Measurements from ENCODE around the gene ODR4. TPM values are rescaled to one million over a fixed set of nuclear protein-coding genes. Genes with fewer than 3 reads are reported as not detected.

The ODR4 gene
- total RNA-seq, 1 experiment from 2014 or later = 16.6 TPM

DNA sequence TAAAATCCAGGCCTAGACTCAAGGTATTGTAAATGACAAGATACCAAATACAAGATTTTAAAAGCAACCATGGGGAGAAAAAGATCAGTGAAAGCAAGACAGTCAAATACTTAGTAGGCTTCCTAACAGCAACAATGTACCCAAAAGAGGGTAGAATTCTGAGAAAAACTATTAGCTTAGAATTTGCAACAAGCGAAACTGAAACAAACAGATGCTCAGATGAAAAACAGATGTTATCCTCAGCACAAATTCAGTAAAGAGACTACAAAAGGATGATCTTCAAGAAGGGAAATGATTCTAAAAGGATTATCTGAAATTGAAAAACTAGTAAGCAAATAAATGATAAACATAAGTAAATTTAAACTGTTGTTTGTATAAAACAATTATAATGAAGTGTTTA lies 45.3 kb downstream of the ODR4 start:
- Histone ChIP-seq H3K27ac (ENCODE audit: low read length) (no peak overlapping the region), H3K36me3 (ENCODE audit: control insufficient read depth, insufficient read depth, low read length) (peaks cover 12% of the 10 kb centered on the region), H3K4me1 (ENCODE audit: control insufficient read depth, insufficient read depth, low read length) (no peaks in the 10 kb centered on the region), H3K4me3 (ENCODE audit: low read depth in 2 of 2, low read length in 2 of 2) (no peak overlapping the region), H3K9me3 (ENCODE audit: control insufficient read depth, insufficient read depth, low read depth, low read length) (no peaks in the 10 kb centered on the region), H3K27me3 (ENCODE audit: control insufficient read depth, insufficient read depth, low read length) (no peaks in the 10 kb centered on the region)
- no peak for DNase-seq (ENCODE audit: low read depth, low spot score)
- POLR2A ChIA-PET = no interaction called here
- ATAC-seq = no peak
- BruUV-seq (replicated peaks) = no TSS peak
- intact Hi-C loops (cut with micrococcal nuclease; ENCODE audit: unreplicated experiment) (no loop called here), in situ Hi-C loops (cut with HindIII; ENCODE audit: low pct_unique_long_range_greater_than_20kb, low sequenced_read_pairs) (no loop called here)
- CTCF ChIA-PET = no interaction called here
- TF ChIP-seq TCF7L2 (IDR thresholded peaks at IDR 0.05; ENCODE audit: low read depth, low read length) (no peak), POLR2AphosphoS5 (IDR thresholded peaks at IDR 0.05; ENCODE audit: low read depth, low read length) (no peak)
- TF ChIP-seq, protein P1, sequence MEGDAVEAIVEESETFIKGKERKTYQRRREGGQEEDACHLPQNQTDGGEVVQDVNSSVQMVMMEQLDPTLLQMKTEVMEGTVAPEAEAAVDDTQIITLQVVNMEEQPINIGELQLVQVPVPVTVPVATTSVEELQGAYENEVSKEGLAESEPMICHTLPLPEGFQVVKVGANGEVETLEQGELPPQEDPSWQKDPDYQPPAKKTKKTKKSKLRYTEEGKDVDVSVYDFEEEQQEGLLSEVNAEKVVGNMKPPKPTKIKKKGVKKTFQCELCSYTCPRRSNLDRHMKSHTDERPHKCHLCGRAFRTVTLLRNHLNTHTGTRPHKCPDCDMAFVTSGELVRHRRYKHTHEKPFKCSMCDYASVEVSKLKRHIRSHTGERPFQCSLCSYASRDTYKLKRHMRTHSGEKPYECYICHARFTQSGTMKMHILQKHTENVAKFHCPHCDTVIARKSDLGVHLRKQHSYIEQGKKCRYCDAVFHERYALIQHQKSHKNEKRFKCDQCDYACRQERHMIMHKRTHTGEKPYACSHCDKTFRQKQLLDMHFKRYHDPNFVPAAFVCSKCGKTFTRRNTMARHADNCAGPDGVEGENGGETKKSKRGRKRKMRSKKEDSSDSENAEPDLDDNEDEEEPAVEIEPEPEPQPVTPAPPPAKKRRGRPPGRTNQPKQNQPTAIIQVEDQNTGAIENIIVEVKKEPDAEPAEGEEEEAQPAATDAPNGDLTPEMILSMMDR (IDR thresholded peaks at IDR 0.05) = no peak
- TF ChIP-seq, protein P2, sequence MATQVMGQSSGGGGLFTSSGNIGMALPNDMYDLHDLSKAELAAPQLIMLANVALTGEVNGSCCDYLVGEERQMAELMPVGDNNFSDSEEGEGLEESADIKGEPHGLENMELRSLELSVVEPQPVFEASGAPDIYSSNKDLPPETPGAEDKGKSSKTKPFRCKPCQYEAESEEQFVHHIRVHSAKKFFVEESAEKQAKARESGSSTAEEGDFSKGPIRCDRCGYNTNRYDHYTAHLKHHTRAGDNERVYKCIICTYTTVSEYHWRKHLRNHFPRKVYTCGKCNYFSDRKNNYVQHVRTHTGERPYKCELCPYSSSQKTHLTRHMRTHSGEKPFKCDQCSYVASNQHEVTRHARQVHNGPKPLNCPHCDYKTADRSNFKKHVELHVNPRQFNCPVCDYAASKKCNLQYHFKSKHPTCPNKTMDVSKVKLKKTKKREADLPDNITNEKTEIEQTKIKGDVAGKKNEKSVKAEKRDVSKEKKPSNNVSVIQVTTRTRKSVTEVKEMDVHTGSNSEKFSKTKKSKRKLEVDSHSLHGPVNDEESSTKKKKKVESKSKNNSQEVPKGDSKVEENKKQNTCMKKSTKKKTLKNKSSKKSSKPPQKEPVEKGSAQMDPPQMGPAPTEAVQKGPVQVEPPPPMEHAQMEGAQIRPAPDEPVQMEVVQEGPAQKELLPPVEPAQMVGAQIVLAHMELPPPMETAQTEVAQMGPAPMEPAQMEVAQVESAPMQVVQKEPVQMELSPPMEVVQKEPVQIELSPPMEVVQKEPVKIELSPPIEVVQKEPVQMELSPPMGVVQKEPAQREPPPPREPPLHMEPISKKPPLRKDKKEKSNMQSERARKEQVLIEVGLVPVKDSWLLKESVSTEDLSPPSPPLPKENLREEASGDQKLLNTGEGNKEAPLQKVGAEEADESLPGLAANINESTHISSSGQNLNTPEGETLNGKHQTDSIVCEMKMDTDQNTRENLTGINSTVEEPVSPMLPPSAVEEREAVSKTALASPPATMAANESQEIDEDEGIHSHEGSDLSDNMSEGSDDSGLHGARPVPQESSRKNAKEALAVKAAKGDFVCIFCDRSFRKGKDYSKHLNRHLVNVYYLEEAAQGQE (IDR thresholded peaks at IDR 0.05; ENCODE audit: insufficient read depth in 1 of 2, low read depth in 2 of 2, low read length in 1 of 2) = no peak

DNA sequence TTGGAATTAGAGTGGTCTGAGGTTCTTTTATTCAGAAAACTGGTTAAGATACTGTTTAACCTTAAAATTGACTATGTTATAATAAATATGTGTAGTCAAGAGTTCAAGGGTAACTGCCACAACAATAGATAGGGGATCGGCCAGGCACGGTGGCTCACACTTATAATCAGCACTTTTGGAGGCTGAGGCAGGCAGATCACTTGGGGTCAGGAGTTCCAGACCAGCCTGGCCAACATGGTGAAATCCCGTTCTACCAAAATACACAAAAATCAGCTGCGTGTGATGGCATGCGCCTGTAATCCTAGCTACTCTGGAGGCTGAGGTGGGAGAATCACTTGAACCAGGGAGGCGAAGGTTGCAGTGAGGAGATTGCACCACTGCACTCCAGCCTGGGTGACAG lies 45.8 kb downstream of the ODR4 start:
- Histone ChIP-seq H3K36me3 (ENCODE audit: control insufficient read depth, insufficient read depth, low read length) (peaks cover 12% of the 10 kb centered on the region), H3K27ac (ENCODE audit: low read length) (no peak overlapping the region), H3K9me3 (ENCODE audit: control insufficient read depth, insufficient read depth, low read depth, low read length) (no peaks in the 10 kb centered on the region), H3K27me3 (ENCODE audit: control insufficient read depth, insufficient read depth, low read length) (no peaks in the 10 kb centered on the region), H3K4me1 (ENCODE audit: control insufficient read depth, insufficient read depth, low read length) (no peaks in the 10 kb centered on the region), H3K4me3 (ENCODE audit: low read depth in 2 of 2, low read length in 2 of 2) (no peak overlapping the region)
- in situ Hi-C loops (cut with HindIII; ENCODE audit: low pct_unique_long_range_greater_than_20kb, low sequenced_read_pairs) = no loop called here
- no peak for DNase-seq (ENCODE audit: low read depth, low spot score)
- ATAC-seq = no peak
- CTCF ChIA-PET = no interaction called here
- POLR2A ChIA-PET = interaction anchor here (0.6 kb wide), 1 partner anchor 11 kb away, joined by 4 read pairs; no protein-coding TSS in a partner anchor
- intact Hi-C loops (cut with micrococcal nuclease; ENCODE audit: unreplicated experiment) = no loop called here
- TF ChIP-seq POLR2AphosphoS5 (IDR thresholded peaks at IDR 0.05; ENCODE audit: low read depth, low read length) = no peak
- TF ChIP-seq, protein P2 (IDR thresholded peaks at IDR 0.05; ENCODE audit: insufficient read depth in 1 of 2, low read depth in 2 of 2, low read length in 1 of 2) = no peak
- TF ChIP-seq, protein P1 (IDR thresholded peaks at IDR 0.05) = no peak
- BruUV-seq (replicated peaks) = no TSS peak
